Measurements from ENCODE around the gene ZNF784.
"Not testable (repeated sequence)": the region's sequence is repeated elsewhere in the genome, so short reads cannot be mapped to it uniquely, and the experiment has no call there.

Gene ZNF784

DNA sequence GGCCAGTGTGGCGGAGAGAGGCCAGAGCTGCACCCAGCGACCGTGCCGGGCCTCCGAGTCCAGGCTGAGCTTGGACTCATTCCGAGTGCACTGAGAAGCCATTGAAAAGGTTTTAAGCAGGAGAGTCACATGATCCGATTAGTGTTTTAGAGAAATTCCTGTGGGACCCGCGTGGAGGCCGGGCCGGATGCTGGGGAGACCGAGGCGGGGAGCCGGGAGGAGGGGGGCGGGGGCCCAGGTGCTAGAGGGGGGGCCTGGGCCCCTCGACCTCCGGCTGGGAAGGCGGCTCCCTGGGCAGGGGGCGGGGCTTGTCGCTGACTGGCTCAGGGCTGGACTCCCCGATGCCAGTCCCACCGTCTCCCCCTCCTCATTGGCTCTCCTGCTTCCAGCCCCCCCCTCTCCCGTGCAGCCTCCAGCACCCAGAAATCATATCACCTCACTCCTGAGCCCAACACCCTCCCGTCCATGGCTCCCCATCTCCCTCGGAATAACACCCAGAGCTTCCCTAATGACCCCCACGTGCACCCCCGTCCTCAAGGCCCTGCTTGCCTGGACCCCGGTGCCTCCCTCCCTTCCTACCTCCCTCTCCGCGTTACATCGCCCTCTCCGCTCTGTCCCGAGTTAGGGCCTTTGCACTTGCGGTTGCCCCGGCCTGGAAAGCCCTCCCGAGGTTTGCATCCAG, 38.6 kb downstream of the ZNF784 start:
- Histone ChIP-seq H3K9me2 (replicated peaks; ENCODE audit: insufficient read depth, low read length) (no peaks in the 10 kb centered on the region), H3K79me2 (ENCODE audit: insufficient read depth, low read length) (no peaks in the 10 kb centered on the region), H3K9ac (ENCODE audit: low read length) (no peak overlapping the region), H3K36me3 (ENCODE audit: low read length) (no peaks in the 10 kb centered on the region), H3K27me3 (ENCODE audit: low read length) (no peaks in the 10 kb centered on the region), H2AFZ (ENCODE audit: low read depth, low read length, severe bottlenecking) (no peak overlapping the region), H3K4me3 (ENCODE audit: insufficient read depth, low read length, poor library complexity, severe bottlenecking) (no peak overlapping the region), H3K27ac (ENCODE audit: low read depth, low read length) (no peak overlapping the region), H3F3A (ENCODE audit: insufficient read depth) (no peaks in the 10 kb centered on the region), H3K9me3 (ENCODE audit: insufficient read depth, low read length) (no peaks in the 10 kb centered on the region), H4K20me1 (ENCODE audit: low read depth, low read length) (no peaks in the 10 kb centered on the region), H3K4me2 (ENCODE audit: low read depth, low read length, poor library complexity, severe bottlenecking) (no peak overlapping the region)
- TF ChIP-seq, protein P1, sequence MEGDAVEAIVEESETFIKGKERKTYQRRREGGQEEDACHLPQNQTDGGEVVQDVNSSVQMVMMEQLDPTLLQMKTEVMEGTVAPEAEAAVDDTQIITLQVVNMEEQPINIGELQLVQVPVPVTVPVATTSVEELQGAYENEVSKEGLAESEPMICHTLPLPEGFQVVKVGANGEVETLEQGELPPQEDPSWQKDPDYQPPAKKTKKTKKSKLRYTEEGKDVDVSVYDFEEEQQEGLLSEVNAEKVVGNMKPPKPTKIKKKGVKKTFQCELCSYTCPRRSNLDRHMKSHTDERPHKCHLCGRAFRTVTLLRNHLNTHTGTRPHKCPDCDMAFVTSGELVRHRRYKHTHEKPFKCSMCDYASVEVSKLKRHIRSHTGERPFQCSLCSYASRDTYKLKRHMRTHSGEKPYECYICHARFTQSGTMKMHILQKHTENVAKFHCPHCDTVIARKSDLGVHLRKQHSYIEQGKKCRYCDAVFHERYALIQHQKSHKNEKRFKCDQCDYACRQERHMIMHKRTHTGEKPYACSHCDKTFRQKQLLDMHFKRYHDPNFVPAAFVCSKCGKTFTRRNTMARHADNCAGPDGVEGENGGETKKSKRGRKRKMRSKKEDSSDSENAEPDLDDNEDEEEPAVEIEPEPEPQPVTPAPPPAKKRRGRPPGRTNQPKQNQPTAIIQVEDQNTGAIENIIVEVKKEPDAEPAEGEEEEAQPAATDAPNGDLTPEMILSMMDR (IDR thresholded peaks at IDR 0.05; ENCODE audit: insufficient read depth, low read length, poor library complexity, severe bottlenecking): no peak
- no peak for TF ChIP-seq EZH2phosphoT487 (conservative IDR thresholded peaks at IDR 0.05; ENCODE audit: low read length)

DNA sequence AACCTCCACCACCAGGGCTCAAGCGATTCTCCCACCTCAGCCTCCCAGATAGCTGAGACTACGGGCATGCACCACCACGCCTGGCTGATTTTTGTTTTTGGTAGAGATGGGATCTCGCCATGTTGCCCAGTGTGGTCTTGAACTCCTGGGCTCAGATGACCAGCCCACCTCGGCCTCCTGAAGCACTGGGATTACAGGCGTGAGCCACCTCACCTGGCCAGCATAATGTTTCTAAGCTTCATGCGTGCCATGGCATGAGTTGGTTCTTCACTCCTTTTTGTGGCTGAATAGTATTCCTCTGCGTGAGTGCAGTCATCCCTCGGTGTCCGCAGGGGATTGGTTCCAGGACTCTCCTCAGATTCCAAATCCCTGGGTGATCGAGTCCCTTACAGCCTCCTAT, 39.5 kb downstream of the ZNF784 start:
- Histone ChIP-seq H3K4me3 (ENCODE audit: insufficient read depth, low read length, poor library complexity, severe bottlenecking) (no peak overlapping the region), H3F3A (ENCODE audit: insufficient read depth) (no peaks in the 10 kb centered on the region), H3K9me2 (replicated peaks; ENCODE audit: insufficient read depth, low read length) (no peaks in the 10 kb centered on the region), H3K27ac (ENCODE audit: low read depth, low read length) (no peak overlapping the region), H3K27me3 (ENCODE audit: low read length) (no peaks in the 10 kb centered on the region), H3K36me3 (ENCODE audit: low read length) (no peaks in the 10 kb centered on the region), H3K4me2 (ENCODE audit: low read depth, low read length, poor library complexity, severe bottlenecking) (no peak overlapping the region), H3K79me2 (ENCODE audit: insufficient read depth, low read length) (no peaks in the 10 kb centered on the region), H4K20me1 (ENCODE audit: low read depth, low read length) (no peaks in the 10 kb centered on the region), H2AFZ (ENCODE audit: low read depth, low read length, severe bottlenecking) (no peak overlapping the region), H3K9ac (ENCODE audit: low read length) (no peak overlapping the region), H3K9me3 (ENCODE audit: insufficient read depth, low read length) (no peaks in the 10 kb centered on the region)
- TF ChIP-seq, protein P1 (IDR thresholded peaks at IDR 0.05; ENCODE audit: insufficient read depth, low read length, poor library complexity, severe bottlenecking): no peak
- no peak for TF ChIP-seq EZH2phosphoT487 (conservative IDR thresholded peaks at IDR 0.05; ENCODE audit: low read length)

DNA sequence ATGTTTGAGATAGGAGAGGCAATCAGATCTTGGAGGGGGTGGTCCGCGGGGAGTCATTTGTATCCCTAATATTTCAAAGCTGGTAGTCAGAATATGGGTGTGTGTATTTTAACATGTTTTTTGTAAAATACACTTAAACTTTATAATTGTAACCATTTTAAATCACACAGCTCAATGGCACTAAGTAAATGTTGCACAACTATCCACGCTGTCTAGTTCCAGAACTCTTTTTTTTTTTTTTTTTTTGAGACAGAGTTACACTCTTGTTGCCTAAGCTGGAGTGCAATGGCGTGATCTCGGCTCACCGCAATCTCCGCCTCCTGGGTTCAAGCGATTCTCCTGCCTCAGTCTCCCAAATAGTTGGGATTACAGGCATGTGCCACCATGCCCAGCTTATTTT, 40.5 kb downstream of the ZNF784 start:
- H3K9me2 ChIP-seq (replicated peaks; ENCODE audit: insufficient read depth, low read length); H2AFZ ChIP-seq (ENCODE audit: low read depth, low read length, severe bottlenecking); H3F3A ChIP-seq (ENCODE audit: insufficient read depth); H3K9ac ChIP-seq (ENCODE audit: low read length); H3K36me3 ChIP-seq (ENCODE audit: low read length); H3K9me3 ChIP-seq (ENCODE audit: insufficient read depth, low read length); H3K27me3 ChIP-seq (ENCODE audit: low read length); H3K27ac ChIP-seq (ENCODE audit: low read depth, low read length); H4K20me1 ChIP-seq (ENCODE audit: low read depth, low read length); H3K4me3 ChIP-seq (ENCODE audit: insufficient read depth, low read length, poor library complexity, severe bottlenecking); H3K4me2 ChIP-seq (ENCODE audit: low read depth, low read length, poor library complexity, severe bottlenecking); H3K79me2 ChIP-seq (ENCODE audit: insufficient read depth, low read length): not testable (repeated sequence)

DNA sequence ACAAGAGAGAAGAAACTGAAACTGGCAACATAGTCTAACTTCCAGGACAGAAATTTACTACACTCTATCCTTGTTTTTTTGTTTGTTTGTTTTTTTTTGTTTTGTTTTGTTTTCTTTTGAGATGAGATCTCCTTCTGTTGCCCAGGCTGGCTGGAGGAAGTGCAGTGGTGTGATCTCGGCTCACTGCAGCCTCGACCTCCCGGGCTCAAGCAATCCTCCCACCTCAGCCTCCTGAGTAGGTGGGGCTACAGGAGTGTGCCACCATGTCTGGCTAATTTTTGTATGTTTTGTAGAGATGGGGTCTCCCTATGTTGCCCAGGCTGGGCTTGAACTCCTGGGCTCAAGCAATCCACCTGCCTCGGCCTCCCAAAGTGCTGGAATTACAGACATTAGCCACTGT, 42.1 kb downstream of the ZNF784 start:
- H3K9me3 ChIP-seq (ENCODE audit: insufficient read depth, low read length); H3K27me3 ChIP-seq (ENCODE audit: low read length); H3F3A ChIP-seq (ENCODE audit: insufficient read depth); H3K27ac ChIP-seq (ENCODE audit: low read depth, low read length); H3K9me2 ChIP-seq (replicated peaks; ENCODE audit: insufficient read depth, low read length); H2AFZ ChIP-seq (ENCODE audit: low read depth, low read length, severe bottlenecking); H3K36me3 ChIP-seq (ENCODE audit: low read length); H3K4me2 ChIP-seq (ENCODE audit: low read depth, low read length, poor library complexity, severe bottlenecking); H3K9ac ChIP-seq (ENCODE audit: low read length); H3K4me3 ChIP-seq (ENCODE audit: insufficient read depth, low read length, poor library complexity, severe bottlenecking); H4K20me1 ChIP-seq (ENCODE audit: low read depth, low read length); H3K79me2 ChIP-seq (ENCODE audit: insufficient read depth, low read length): not testable (repeated sequence)

Measured in SU-DHL-6 (cell line).